ENCODE results near the gene PKD1. TPM values are rescaled to one million over a fixed set of nuclear protein-coding genes. Genes with fewer than 3 reads are reported as not detected.

PKD1 gene
- total RNA-seq, 1 donor from 2014 or later, result 628 TPM

GRCh38 chr16:2165861-2166260, 30.2 kb upstream of the PKD1 start:
- no peak overlapping the region for H3K4me3 Mint-ChIP-seq (ENCODE audit: unreplicated experiment)
- TF ChIP-seq CTCF (IDR thresholded peaks at IDR 0.05; ENCODE audit: partially characterized antibody, unreplicated experiment), result no peak
- peaks cover 2% of the 10 kb centered on the region for H3K27me3 Mint-ChIP-seq (ENCODE audit: unreplicated experiment)
- no peaks in the 10 kb centered on the region for H3K36me3 Mint-ChIP-seq (ENCODE audit: unreplicated experiment)
- H3K4me1 Mint-ChIP-seq (ENCODE audit: low read depth, unreplicated experiment), result peaks cover 3% of the 10 kb centered on the region
- no peak overlapping the region for H3K27ac Mint-ChIP-seq (ENCODE audit: unreplicated experiment)
- H3K9me3 Mint-ChIP-seq (ENCODE audit: unreplicated experiment), result no peaks in the 10 kb centered on the region
- no peak for DNase-seq

- no peak overlapping the region for H3K27ac Mint-ChIP-seq (ENCODE audit: unreplicated experiment)
Measured at GRCh38 chr16:2163211-2163881, 27.6 kb upstream of the PKD1 start.

GRCh38 chr16:2162676-2163118, 27.0 kb upstream of the PKD1 start:
- TF ChIP-seq CTCF (IDR thresholded peaks at IDR 0.05; ENCODE audit: partially characterized antibody, unreplicated experiment), result no peak

More at GRCh38 chr16:2163211-2163881, 27.6 kb upstream of the PKD1 start:
- TF ChIP-seq CTCF (IDR thresholded peaks at IDR 0.05; ENCODE audit: partially characterized antibody, unreplicated experiment), result no peak
- Mint-ChIP-seq H3K27me3 (ENCODE audit: unreplicated experiment) (peaks cover 4% of the 10 kb centered on the region), H3K4me1 (ENCODE audit: low read depth, unreplicated experiment) (peaks cover 8% of the 10 kb centered on the region), H3K36me3 (ENCODE audit: unreplicated experiment) (no peaks in the 10 kb centered on the region), H3K9me3 (ENCODE audit: unreplicated experiment) (no peaks in the 10 kb centered on the region), H3K4me3 (ENCODE audit: unreplicated experiment) (no peak overlapping the region)
- no peak for DNase-seq

GRCh38 chr16:2161911-2162310, 26.2 kb upstream of the PKD1 start:
- no peak overlapping the region for H3K4me3 Mint-ChIP-seq (ENCODE audit: unreplicated experiment)
- no peak overlapping the region for H3K27ac Mint-ChIP-seq (ENCODE audit: unreplicated experiment)
- DNase-seq, result no peak
- H3K4me1 Mint-ChIP-seq (ENCODE audit: low read depth, unreplicated experiment), result peaks cover 12% of the 10 kb centered on the region
- H3K36me3 Mint-ChIP-seq (ENCODE audit: unreplicated experiment), result no peaks in the 10 kb centered on the region
- H3K9me3 Mint-ChIP-seq (ENCODE audit: unreplicated experiment), result peaks cover 2% of the 10 kb centered on the region
- H3K27me3 Mint-ChIP-seq (ENCODE audit: unreplicated experiment), result peaks cover 5% of the 10 kb centered on the region
- no peak for TF ChIP-seq CTCF (IDR thresholded peaks at IDR 0.05; ENCODE audit: partially characterized antibody, unreplicated experiment)

More at GRCh38 chr16:2162676-2163118, 27.0 kb upstream of the PKD1 start:
- Mint-ChIP-seq H3K9me3 (ENCODE audit: unreplicated experiment) (no peaks in the 10 kb centered on the region), H3K27me3 (ENCODE audit: unreplicated experiment) (peaks cover 5% of the 10 kb centered on the region), H3K36me3 (ENCODE audit: unreplicated experiment) (no peaks in the 10 kb centered on the region), H3K4me3 (ENCODE audit: unreplicated experiment) (no peak overlapping the region), H3K27ac (ENCODE audit: unreplicated experiment) (no peak overlapping the region), H3K4me1 (ENCODE audit: low read depth, unreplicated experiment) (peaks cover 6% of the 10 kb centered on the region)
- no peak for DNase-seq

- Mint-ChIP-seq H3K4me3 (ENCODE audit: unreplicated experiment) (no peak overlapping the region), H3K4me1 (ENCODE audit: low read depth, unreplicated experiment) (peaks cover 13% of the 10 kb centered on the region), H3K27ac (ENCODE audit: unreplicated experiment) (no peak overlapping the region), H3K27me3 (ENCODE audit: unreplicated experiment) (peaks cover 10% of the 10 kb centered on the region), H3K9me3 (ENCODE audit: unreplicated experiment) (peaks cover 4% of the 10 kb centered on the region), H3K36me3 (ENCODE audit: unreplicated experiment) (no peaks in the 10 kb centered on the region)
- TF ChIP-seq CTCF (IDR thresholded peaks at IDR 0.05; ENCODE audit: partially characterized antibody, unreplicated experiment), result no peak
- peak; percentile 46 for DNase-seq
Measured at GRCh38 chr16:2160915-2161551, 25.3 kb upstream of the PKD1 start.
